PC-9 (cell line): Measurements from ENCODE around the gene WDR5. TPM values are rescaled to one million over a fixed set of nuclear protein-coding genes. Genes with fewer than 3 reads are reported as not detected.

ENCODE experiments used
- BruUV-seq: library from RNA; stranded (reverse); fragments of 400-500 nt; replicated peaks from 2 replicates; lab custom pipeline; 2021; lab: Mats Ljungman, UMichigan
- CTCF ChIA-PET: fragments of 300-600 bp; sonication (Branson Sonifier 250); formaldehyde crosslinking; loops from one replicate; lab custom pipeline; 2022; ENCODE audit warnings: antibody characterized with exemption; lab: Charles Lee
- POLR2A ChIA-PET: fragments of 300-600 bp; sonication (Branson Sonifier 250); formaldehyde crosslinking; loops from one replicate; lab custom pipeline; 2022; ENCODE audit warnings: antibody characterized with exemption; ENCODE audit not compliant: unreplicated experiment; lab: Charles Lee
- DNase-seq, 2 experiments: peaks; one replicate each; pipeline versions ENCODE4 v3.0.0 to v3.0.0-alpha.2; 2015 to 2022; ENCODE audit warnings: mixed read lengths in 1 of 2
- H2AFZ ChIP-seq: fragments of 200-600 bp; sonication (generic); 2 replicates; pipeline ENCODE4 v1.8.1; 2017; ENCODE audit warnings: antibody characterized with exemption
- H3F3A ChIP-seq: fragments of 200-600 bp; sonication (generic); 2 replicates; pipeline ENCODE4 v1.8.1; 2017; ENCODE audit warnings: antibody characterized with exemption, mild to moderate bottlenecking, low read depth; ENCODE audit not compliant: insufficient read depth
- H3K27ac ChIP-seq: fragments of 200-600 bp; sonication (generic); 2 replicates; pipeline ENCODE4 v1.6.1; 2016; ENCODE audit warnings: mixed run types
- H3K27me3 ChIP-seq: fragments of 200-600 bp; sonication (generic); 2 replicates; pipeline ENCODE4 v1.6.1; 2016; ENCODE audit warnings: low read depth, mixed run types; ENCODE audit not compliant: insufficient read depth
- H3K36me3 ChIP-seq: fragments of 200-600 bp; sonication (generic); 2 replicates; pipeline ENCODE4 v1.6.1; 2016; ENCODE audit warnings: low read depth, mixed run types
- H3K4me1 ChIP-seq: fragments of 200-600 bp; sonication (generic); replicated peaks from 2 replicates; pipeline ENCODE4 v1.6.1; 2016; ENCODE audit warnings: mixed run types; ENCODE audit not compliant: insufficient read depth
- H3K4me2 ChIP-seq: fragments of 200-600 bp; sonication (generic); 2 replicates; pipeline ENCODE4 v1.6.1; 2017; ENCODE audit warnings: mixed run types
- H3K4me3 ChIP-seq: fragments of 200-600 bp; sonication (generic); 2 replicates; pipeline ENCODE4 v1.6.1; 2016; ENCODE audit warnings: mixed run types
- H3K79me2 ChIP-seq: fragments of 200-600 bp; sonication (generic); 2 replicates; pipeline ENCODE4 v1.6.1; 2017; ENCODE audit warnings: low read depth, mixed run types
- H3K9me2 ChIP-seq: fragments of 200-600 bp; sonication (generic); 2 replicates; pipeline ENCODE4 v1.8.1; 2017; ENCODE audit warnings: mild to moderate bottlenecking; ENCODE audit not compliant: insufficient read depth
- H3K9me3 ChIP-seq: fragments of 200-600 bp; sonication (generic); 2 replicates; pipeline ENCODE4 v1.8.1; 2016; ENCODE audit warnings: low read depth; ENCODE audit not compliant: insufficient read depth
- H4K20me1 ChIP-seq: fragments of 200-600 bp; sonication (generic); 2 replicates; pipeline ENCODE4 v1.8.1; 2017; ENCODE audit not compliant: insufficient read depth
- CTCF ChIP-seq: fragments of 200-600 bp; sonication (generic); conservative IDR thresholded peaks from 2 replicates; pipeline ENCODE4 v1.6.1; 2017; ENCODE audit warnings: mixed run types, antibody characterized with exemption, mild to moderate bottlenecking, moderate library complexity
- EZH2 ChIP-seq: fragments of 200-600 bp; sonication (generic); IDR thresholded peaks from 2 replicates; pipeline ENCODE4 v1.8.0; 2017; ENCODE audit warnings: antibody characterized with exemption, low read depth
- intact Hi-C: fragments of 100-400 bp; cut with micrococcal nuclease; formaldehyde crosslinking; loops from one replicate; pipeline ENCODE4 v1.10.0; 2022; ENCODE audit not compliant: unreplicated experiment
- total RNA-seq: library from RNA; stranded (reverse); gene quantifications from 2 replicates; pipeline ENCODE4 v1.2.3, GENCODE V29; 2021

The WDR5 gene
- total RNA-seq, 1 experiment from 2014 or later: 53.4 TPM

- Histone ChIP-seq H3K9me2 (no peaks in the 10 kb centered on the region), H3K27me3 (peaks cover 38% of the 10 kb centered on the region; the same call in 1 of the 2 replicates), H3K36me3 (no peaks in the 10 kb centered on the region), H3K27ac (no peak overlapping the region), H2AFZ (no peak overlapping the region), H3F3A (no peaks in the 10 kb centered on the region), H4K20me1 (no peaks in the 10 kb centered on the region), H3K79me2 (no peaks in the 10 kb centered on the region), H3K4me1 (no peaks in the 10 kb centered on the region), H3K4me2 (no peak overlapping the region), H3K4me3 (no peak overlapping the region), H3K9me3 (no peaks in the 10 kb centered on the region)
- POLR2A ChIA-PET: no interaction called here
- BruUV-seq: no TSS peak
- CTCF ChIA-PET: no interaction called here
- intact Hi-C loops: no loop called here
- DNase-seq: no peak
- TF ChIP-seq CTCF (no peak), EZH2 (no peak)
These were observed 70.7 kb downstream of the WDR5 start for GRCh38 chr9:134206311-134207300.

- H3K4me1 ChIP-seq: no peaks in the 10 kb centered on the region
- peaks cover 24% of the 10 kb centered on the region; the same call in 1 of the 2 replicates for H3K27me3 ChIP-seq
- H3K36me3 ChIP-seq: no peaks in the 10 kb centered on the region
- no TSS peak for BruUV-seq
- POLR2A ChIA-PET: no interaction called here
- no peak overlapping the region for H3K27ac ChIP-seq
- no peak overlapping the region for H3K4me3 ChIP-seq
- CTCF ChIA-PET: no interaction called here
- no peaks in the 10 kb centered on the region for H3K79me2 ChIP-seq
- no peaks in the 10 kb centered on the region for H3K9me2 ChIP-seq
- TF ChIP-seq EZH2: no peak
- no peak for TF ChIP-seq CTCF
- no peak for DNase-seq
- no peaks in the 10 kb centered on the region for H3K9me3 ChIP-seq
- intact Hi-C loops: no loop called here
- H4K20me1 ChIP-seq: no peaks in the 10 kb centered on the region
- no peaks in the 10 kb centered on the region for H3F3A ChIP-seq
- no peak overlapping the region for H2AFZ ChIP-seq
- H3K4me2 ChIP-seq: no peak overlapping the region
These were observed 72.5 kb downstream of the WDR5 start for GRCh38 chr9:134208310-134208841.

- Histone ChIP-seq H3K4me1 (no peaks in the 10 kb centered on the region), H3F3A (no peaks in the 10 kb centered on the region), H3K79me2 (no peaks in the 10 kb centered on the region), H3K36me3 (no peaks in the 10 kb centered on the region), H3K4me3 (no peak overlapping the region), H3K27me3 (peaks cover 19% of the 10 kb centered on the region; the same call in 1 of the 2 replicates), H3K9me3 (no peaks in the 10 kb centered on the region), H3K27ac (no peak overlapping the region), H4K20me1 (no peaks in the 10 kb centered on the region), H3K9me2 (no peaks in the 10 kb centered on the region), H3K4me2 (no peak overlapping the region), H2AFZ (no peak overlapping the region)
- ChIA-PET CTCF (no interaction called here), POLR2A (no interaction called here)
- no peak for DNase-seq
- TF ChIP-seq EZH2 (no peak), CTCF (no peak)
- intact Hi-C loops: no loop called here
- no TSS peak for BruUV-seq
These were observed 73.3 kb downstream of the WDR5 start for GRCh38 chr9:134208981-134209725.
